Panc1 (cell line): ENCODE measurements around the gene RGP1. TPM values are rescaled to one million over a fixed set of nuclear protein-coding genes. Genes with fewer than 3 reads are reported as not detected.

Experiments
- ATAC-seq: fragments of 200-7000 bp; cut with Tn5 transposase; 2 replicates; pipeline ENCODE4 v1.9.1; 2020; ENCODE audit warnings: mild to moderate bottlenecking, moderate library complexity
- BruUV-seq: library from RNA; stranded (reverse); fragments of 400-500 nt; replicated peaks from 2 replicates; lab custom pipeline; 2021; lab: Mats Ljungman, UMichigan
- CTCF ChIA-PET: fragments of 300-600 bp; sonication (Branson Sonifier 250); formaldehyde crosslinking; loops from one replicate; lab custom pipeline; 2022; ENCODE audit warnings: antibody characterized with exemption; lab: Charles Lee
- POLR2A ChIA-PET: fragments of 300-600 bp; sonication (Branson Sonifier 250); formaldehyde crosslinking; loops from one replicate; lab custom pipeline; 2022; ENCODE audit warnings: antibody characterized with exemption; lab: Charles Lee
- DNase-seq: peaks from one replicate; pipeline ENCODE4 v3.0.0-alpha.2; 2010; ENCODE audit warnings: low read depth, low spot score
- H3K27ac ChIP-seq: 2 replicates; pipeline ENCODE4 v1.5.1; 2011; ENCODE audit warnings: mild to moderate bottlenecking, low read length, inconsistent platforms
- H3K27me3 ChIP-seq: fragments of 200-500 bp; sonication (Bioruptor generic); 2 replicates; pipeline ENCODE4 v1.6.0; 2014; ENCODE audit warnings: low read length, inconsistent platforms; ENCODE audit not compliant: control insufficient read depth, insufficient read depth
- H3K36me3 ChIP-seq: fragments of 200-500 bp; sonication (Bioruptor generic); 2 replicates; pipeline ENCODE4 v1.5.1; 2014; ENCODE audit warnings: inconsistent platforms, mild to moderate bottlenecking, low read length, moderate library complexity; ENCODE audit not compliant: control insufficient read depth, insufficient read depth
- H3K4me1 ChIP-seq: 2 replicates; pipeline ENCODE4 v1.5.1; 2011; ENCODE audit warnings: inconsistent platforms, mild to moderate bottlenecking, low read length, moderate library complexity; ENCODE audit not compliant: control insufficient read depth, insufficient read depth
- H3K4me3 ChIP-seq, 2 experiments: 2 replicates each; pipeline ENCODE4 v1.5.1; 2011 to 2012; ENCODE audit warnings: low read depth in 2 of 2, low read length in 2 of 2, mild to moderate bottlenecking in 2 of 2, inconsistent platforms in 1 of 2, moderate library complexity in 1 of 2
- H3K9me3 ChIP-seq: fragments of 200-500 bp; sonication (Bioruptor generic); 2 replicates; pipeline ENCODE4 v1.5.1; 2014; ENCODE audit warnings: low read depth, mild to moderate bottlenecking, inconsistent platforms, low read length, moderate library complexity; ENCODE audit not compliant: control insufficient read depth, insufficient read depth
- POLR2AphosphoS5 ChIP-seq: IDR thresholded peaks from 2 replicates; pipeline ENCODE4 v1.6.1; 2012; ENCODE audit warnings: mild to moderate bottlenecking, low read depth, low read length, moderate library complexity
- SIN3A ChIP-seq: IDR thresholded peaks from 2 replicates; pipeline ENCODE4 v1.6.1; 2012; ENCODE audit warnings: low read depth, mild to moderate bottlenecking, low read length, moderate library complexity, borderline replicate concordance; ENCODE audit not compliant: insufficient read depth
- TCF7L2 ChIP-seq: IDR thresholded peaks from 2 replicates; pipeline ENCODE4 v1.6.1; 2011; ENCODE audit warnings: mild to moderate bottlenecking, low read depth, low read length, inconsistent platforms
- in situ Hi-C: cut with HindIII; loops from 2 replicates; pipeline ENCODE4 v1.10.0; 2016; ENCODE audit warnings: low sequenced_read_pairs, low pct_unique_long_range_greater_than_20kb
- intact Hi-C: fragments of 100-400 bp; cut with micrococcal nuclease; formaldehyde crosslinking; loops from one replicate; pipeline ENCODE4 v1.10.0; 2022; ENCODE audit not compliant: unreplicated experiment
- total RNA-seq: library from RNA; stranded (reverse); gene quantifications from one replicate; pipeline ENCODE4 v1.2.1, GENCODE V29; 2021; ENCODE audit not compliant: unreplicated experiment
- TF ChIP-seq, protein P1 (sequence below): fragments of 450-650 bp; IDR thresholded peaks from 2 replicates; pipeline ENCODE4 v1.5.1; 2017; ENCODE audit warnings: mild to moderate bottlenecking
- TF ChIP-seq, protein P2 (sequence below), 2 experiments: IDR thresholded peaks; 2 replicates each; pipeline ENCODE4 v1.6.1; 2011 to 2012; ENCODE audit warnings: low read depth in 2 of 2, control low read depth in 1 of 2, low read length in 1 of 2, mild to moderate bottlenecking in 1 of 2, moderate library complexity in 1 of 2; ENCODE audit not compliant: insufficient read depth in 1 of 2

Gene RGP1
- total RNA-seq, 1 experiment from 2014 or later, result 43.3 TPM

DNA sequence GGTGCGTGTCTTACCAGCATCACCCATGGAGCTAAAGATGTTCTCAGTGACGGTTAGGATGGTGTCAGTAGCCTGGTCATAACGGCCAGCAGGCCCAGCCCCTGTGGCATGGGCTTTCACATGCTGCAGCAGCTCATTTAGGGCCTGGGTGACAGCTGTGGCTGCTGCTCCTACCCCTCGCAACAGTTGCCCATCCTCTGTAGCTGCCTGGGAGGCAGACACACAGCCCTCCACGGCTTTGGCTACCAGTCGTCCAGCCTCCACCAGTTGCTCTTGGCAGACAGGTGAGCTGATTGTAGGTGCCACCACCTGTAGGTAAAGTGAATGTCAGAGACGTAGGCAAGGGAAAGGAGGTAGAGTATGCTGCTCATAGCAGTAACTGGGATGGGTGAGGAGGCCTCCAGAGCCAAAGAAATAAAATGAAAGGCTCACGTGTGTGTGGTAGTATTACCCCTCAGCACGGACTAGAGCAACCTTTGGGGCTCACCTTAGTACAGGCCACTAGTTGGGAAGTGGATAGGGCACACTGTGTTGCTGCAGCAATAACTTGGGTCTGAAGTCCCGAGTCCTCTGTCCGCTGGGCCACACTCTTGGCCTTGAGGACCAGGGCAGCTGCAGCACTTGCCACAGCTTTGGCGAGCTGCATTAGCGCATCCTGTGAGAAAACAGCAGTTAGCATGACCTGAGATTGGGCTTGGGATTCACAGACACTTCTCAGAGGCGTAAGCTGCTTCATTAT lies 31.8 kb upstream of the RGP1 start:
- no TSS peak for BruUV-seq
- Histone ChIP-seq H3K9me3 (no peaks in the 10 kb centered on the region), H3K36me3 (peaks cover 53% of the 10 kb centered on the region), H3K27me3 (no peaks in the 10 kb centered on the region), H3K4me1 (no peaks in the 10 kb centered on the region), H3K4me3 (no peak overlapping the region), H3K27ac (no peak overlapping the region)
- ChIA-PET CTCF (interaction anchor here (0.5 to 1.2 kb wide), 2 partner anchors 20 to 268 kb away, joined by 3 read pairs; no protein-coding TSS in a partner anchor), POLR2A (interaction anchor here (0.9 kb wide), 1 partner anchor 68 kb away, joined by 3 read pairs; no protein-coding TSS in a partner anchor)
- DNase-seq (no peak), ATAC-seq (no peak)
- intact Hi-C loops (no loop called here), in situ Hi-C loops (no loop called here)
- TF ChIP-seq, protein P1, sequence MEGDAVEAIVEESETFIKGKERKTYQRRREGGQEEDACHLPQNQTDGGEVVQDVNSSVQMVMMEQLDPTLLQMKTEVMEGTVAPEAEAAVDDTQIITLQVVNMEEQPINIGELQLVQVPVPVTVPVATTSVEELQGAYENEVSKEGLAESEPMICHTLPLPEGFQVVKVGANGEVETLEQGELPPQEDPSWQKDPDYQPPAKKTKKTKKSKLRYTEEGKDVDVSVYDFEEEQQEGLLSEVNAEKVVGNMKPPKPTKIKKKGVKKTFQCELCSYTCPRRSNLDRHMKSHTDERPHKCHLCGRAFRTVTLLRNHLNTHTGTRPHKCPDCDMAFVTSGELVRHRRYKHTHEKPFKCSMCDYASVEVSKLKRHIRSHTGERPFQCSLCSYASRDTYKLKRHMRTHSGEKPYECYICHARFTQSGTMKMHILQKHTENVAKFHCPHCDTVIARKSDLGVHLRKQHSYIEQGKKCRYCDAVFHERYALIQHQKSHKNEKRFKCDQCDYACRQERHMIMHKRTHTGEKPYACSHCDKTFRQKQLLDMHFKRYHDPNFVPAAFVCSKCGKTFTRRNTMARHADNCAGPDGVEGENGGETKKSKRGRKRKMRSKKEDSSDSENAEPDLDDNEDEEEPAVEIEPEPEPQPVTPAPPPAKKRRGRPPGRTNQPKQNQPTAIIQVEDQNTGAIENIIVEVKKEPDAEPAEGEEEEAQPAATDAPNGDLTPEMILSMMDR, result no peak
- no peak for TF ChIP-seq POLR2AphosphoS5
- TF ChIP-seq SIN3A, result no peak
- TF ChIP-seq, protein P2, sequence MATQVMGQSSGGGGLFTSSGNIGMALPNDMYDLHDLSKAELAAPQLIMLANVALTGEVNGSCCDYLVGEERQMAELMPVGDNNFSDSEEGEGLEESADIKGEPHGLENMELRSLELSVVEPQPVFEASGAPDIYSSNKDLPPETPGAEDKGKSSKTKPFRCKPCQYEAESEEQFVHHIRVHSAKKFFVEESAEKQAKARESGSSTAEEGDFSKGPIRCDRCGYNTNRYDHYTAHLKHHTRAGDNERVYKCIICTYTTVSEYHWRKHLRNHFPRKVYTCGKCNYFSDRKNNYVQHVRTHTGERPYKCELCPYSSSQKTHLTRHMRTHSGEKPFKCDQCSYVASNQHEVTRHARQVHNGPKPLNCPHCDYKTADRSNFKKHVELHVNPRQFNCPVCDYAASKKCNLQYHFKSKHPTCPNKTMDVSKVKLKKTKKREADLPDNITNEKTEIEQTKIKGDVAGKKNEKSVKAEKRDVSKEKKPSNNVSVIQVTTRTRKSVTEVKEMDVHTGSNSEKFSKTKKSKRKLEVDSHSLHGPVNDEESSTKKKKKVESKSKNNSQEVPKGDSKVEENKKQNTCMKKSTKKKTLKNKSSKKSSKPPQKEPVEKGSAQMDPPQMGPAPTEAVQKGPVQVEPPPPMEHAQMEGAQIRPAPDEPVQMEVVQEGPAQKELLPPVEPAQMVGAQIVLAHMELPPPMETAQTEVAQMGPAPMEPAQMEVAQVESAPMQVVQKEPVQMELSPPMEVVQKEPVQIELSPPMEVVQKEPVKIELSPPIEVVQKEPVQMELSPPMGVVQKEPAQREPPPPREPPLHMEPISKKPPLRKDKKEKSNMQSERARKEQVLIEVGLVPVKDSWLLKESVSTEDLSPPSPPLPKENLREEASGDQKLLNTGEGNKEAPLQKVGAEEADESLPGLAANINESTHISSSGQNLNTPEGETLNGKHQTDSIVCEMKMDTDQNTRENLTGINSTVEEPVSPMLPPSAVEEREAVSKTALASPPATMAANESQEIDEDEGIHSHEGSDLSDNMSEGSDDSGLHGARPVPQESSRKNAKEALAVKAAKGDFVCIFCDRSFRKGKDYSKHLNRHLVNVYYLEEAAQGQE (IDR thresholded peaks at IDR 0.05; ENCODE audit: insufficient read depth in 1 of 2, low read depth in 2 of 2, low read length in 1 of 2), result no peak
- no peak for TF ChIP-seq TCF7L2

DNA sequence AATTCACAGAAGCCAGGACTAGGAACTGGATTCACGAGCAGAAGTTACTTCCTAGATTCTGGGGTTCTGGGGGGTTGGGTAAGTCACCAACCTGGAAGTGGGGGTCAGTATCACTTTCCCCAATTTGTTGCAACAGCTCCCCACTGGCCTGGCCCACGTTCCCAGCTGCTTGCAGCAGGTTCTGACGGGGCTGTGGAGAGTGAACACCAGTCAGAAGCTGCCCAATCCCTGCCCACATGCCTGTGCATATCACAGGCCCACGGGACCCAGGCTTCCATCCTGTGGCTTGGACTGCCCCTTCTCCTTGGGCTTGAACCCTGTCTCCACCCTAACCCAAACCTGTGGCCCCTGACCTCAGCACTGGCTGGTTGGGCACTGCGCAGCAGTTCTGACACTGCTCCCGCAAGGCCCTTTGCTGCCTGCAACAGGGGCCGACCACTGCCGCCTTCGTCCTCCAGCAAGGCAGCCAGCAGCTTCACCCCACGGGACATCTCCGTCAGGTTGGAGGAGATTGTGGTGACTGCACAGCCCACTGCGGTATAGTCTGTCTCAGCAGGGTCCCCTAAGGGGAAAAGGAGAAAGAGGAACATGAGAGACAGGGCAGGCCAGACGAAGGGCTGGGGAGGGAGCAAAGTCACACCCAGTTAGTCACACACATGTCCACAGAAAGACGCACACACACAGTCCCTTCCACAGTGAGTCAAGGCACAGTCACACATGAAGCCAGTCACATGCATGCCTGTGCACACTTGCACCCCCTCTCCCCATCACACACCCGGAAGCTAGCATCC lies 30.2 kb upstream of the RGP1 start:
- no peak overlapping the region for H3K4me3 ChIP-seq
- H3K4me1 ChIP-seq, result no peaks in the 10 kb centered on the region
- ChIA-PET POLR2A (interaction anchor here (0.6 kb wide), 1 partner anchor 13 kb away, joined by 3 read pairs; the partner anchor contains the start of gene TLN1), CTCF (no interaction called here)
- peaks cover 56% of the 10 kb centered on the region for H3K36me3 ChIP-seq
- DNase-seq (no peak), ATAC-seq (no peak)
- in situ Hi-C loops, result no loop called here
- no peaks in the 10 kb centered on the region for H3K9me3 ChIP-seq
- intact Hi-C loops, result no loop called here
- no TSS peak for BruUV-seq
- no peak overlapping the region for H3K27ac ChIP-seq
- no peaks in the 10 kb centered on the region for H3K27me3 ChIP-seq
- TF ChIP-seq, protein P2 (IDR thresholded peaks at IDR 0.05; ENCODE audit: insufficient read depth in 1 of 2, low read depth in 2 of 2, low read length in 1 of 2), result no peak
- TF ChIP-seq POLR2AphosphoS5 (no peak), SIN3A (no peak), TCF7L2 (no peak)
- TF ChIP-seq, protein P1, result no peak
